ENCODE measurements around the gene CSF3. TPM values are rescaled to one million over a fixed set of nuclear protein-coding genes. Genes with fewer than 3 reads are reported as not detected.

Gene CSF3
- total RNA-seq, 1 experiment from 2014 or later: not detected

- BruUV-seq (replicated peaks): no TSS peak
- H3K27me3 ChIP-seq (ENCODE audit: control insufficient read depth, insufficient read depth, low read length): no peaks in the 10 kb centered on the region
- intact Hi-C loops (cut with micrococcal nuclease; ENCODE audit: unreplicated experiment): no loop called here
- H3K4me3 ChIP-seq (ENCODE audit: low read depth in 2 of 2, low read length in 2 of 2): peak overlapping the region; percentile 67 to 84
- ChIA-PET CTCF (interaction anchor here (0.7 to 0.9 kb wide), 3 partner anchors 12 to 36 kb away, joined by 3 read pairs; no protein-coding TSS in a partner anchor), POLR2A (interaction anchor here (0.5 to 0.6 kb wide), 2 partner anchors 9 to 58 kb away, joined by 3 to 7 read pairs; partner anchors contain the start of gene MED24)
- in situ Hi-C loops (cut with HindIII; ENCODE audit: low pct_unique_long_range_greater_than_20kb, low sequenced_read_pairs): no loop called here
- peak overlapping the region; percentile 41; the same call in 1 of the 2 replicates for H3K27ac ChIP-seq (ENCODE audit: low read length)
- TF ChIP-seq, protein P1, sequence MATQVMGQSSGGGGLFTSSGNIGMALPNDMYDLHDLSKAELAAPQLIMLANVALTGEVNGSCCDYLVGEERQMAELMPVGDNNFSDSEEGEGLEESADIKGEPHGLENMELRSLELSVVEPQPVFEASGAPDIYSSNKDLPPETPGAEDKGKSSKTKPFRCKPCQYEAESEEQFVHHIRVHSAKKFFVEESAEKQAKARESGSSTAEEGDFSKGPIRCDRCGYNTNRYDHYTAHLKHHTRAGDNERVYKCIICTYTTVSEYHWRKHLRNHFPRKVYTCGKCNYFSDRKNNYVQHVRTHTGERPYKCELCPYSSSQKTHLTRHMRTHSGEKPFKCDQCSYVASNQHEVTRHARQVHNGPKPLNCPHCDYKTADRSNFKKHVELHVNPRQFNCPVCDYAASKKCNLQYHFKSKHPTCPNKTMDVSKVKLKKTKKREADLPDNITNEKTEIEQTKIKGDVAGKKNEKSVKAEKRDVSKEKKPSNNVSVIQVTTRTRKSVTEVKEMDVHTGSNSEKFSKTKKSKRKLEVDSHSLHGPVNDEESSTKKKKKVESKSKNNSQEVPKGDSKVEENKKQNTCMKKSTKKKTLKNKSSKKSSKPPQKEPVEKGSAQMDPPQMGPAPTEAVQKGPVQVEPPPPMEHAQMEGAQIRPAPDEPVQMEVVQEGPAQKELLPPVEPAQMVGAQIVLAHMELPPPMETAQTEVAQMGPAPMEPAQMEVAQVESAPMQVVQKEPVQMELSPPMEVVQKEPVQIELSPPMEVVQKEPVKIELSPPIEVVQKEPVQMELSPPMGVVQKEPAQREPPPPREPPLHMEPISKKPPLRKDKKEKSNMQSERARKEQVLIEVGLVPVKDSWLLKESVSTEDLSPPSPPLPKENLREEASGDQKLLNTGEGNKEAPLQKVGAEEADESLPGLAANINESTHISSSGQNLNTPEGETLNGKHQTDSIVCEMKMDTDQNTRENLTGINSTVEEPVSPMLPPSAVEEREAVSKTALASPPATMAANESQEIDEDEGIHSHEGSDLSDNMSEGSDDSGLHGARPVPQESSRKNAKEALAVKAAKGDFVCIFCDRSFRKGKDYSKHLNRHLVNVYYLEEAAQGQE (IDR thresholded peaks at IDR 0.05; ENCODE audit: insufficient read depth in 1 of 2, low read depth in 2 of 2, low read length in 1 of 2): no peak
- TF ChIP-seq SIN3A (IDR thresholded peaks at IDR 0.05; ENCODE audit: borderline replicate concordance, insufficient read depth, low read depth, low read length) (no peak), TCF7L2 (IDR thresholded peaks at IDR 0.05; ENCODE audit: low read depth, low read length) (no peak), POLR2AphosphoS5 (IDR thresholded peaks at IDR 0.05; ENCODE audit: low read depth, low read length) (no peak)
- TF ChIP-seq, protein P2, sequence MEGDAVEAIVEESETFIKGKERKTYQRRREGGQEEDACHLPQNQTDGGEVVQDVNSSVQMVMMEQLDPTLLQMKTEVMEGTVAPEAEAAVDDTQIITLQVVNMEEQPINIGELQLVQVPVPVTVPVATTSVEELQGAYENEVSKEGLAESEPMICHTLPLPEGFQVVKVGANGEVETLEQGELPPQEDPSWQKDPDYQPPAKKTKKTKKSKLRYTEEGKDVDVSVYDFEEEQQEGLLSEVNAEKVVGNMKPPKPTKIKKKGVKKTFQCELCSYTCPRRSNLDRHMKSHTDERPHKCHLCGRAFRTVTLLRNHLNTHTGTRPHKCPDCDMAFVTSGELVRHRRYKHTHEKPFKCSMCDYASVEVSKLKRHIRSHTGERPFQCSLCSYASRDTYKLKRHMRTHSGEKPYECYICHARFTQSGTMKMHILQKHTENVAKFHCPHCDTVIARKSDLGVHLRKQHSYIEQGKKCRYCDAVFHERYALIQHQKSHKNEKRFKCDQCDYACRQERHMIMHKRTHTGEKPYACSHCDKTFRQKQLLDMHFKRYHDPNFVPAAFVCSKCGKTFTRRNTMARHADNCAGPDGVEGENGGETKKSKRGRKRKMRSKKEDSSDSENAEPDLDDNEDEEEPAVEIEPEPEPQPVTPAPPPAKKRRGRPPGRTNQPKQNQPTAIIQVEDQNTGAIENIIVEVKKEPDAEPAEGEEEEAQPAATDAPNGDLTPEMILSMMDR (IDR thresholded peaks at IDR 0.05): no peak
- peaks cover 28% of the 10 kb centered on the region for H3K4me1 ChIP-seq (ENCODE audit: control insufficient read depth, insufficient read depth, low read length)
- no peaks in the 10 kb centered on the region for H3K9me3 ChIP-seq (ENCODE audit: control insufficient read depth, insufficient read depth, low read depth, low read length)
- DNase-seq (ENCODE audit: low read depth, low spot score) (no peak), ATAC-seq (peak; percentile 73)
- no peaks in the 10 kb centered on the region for H3K36me3 ChIP-seq (ENCODE audit: control insufficient read depth, insufficient read depth, low read length)
Measured at GRCh38 chr17:40063187-40063771, 48.0 kb downstream of the CSF3 start.

DNA sequence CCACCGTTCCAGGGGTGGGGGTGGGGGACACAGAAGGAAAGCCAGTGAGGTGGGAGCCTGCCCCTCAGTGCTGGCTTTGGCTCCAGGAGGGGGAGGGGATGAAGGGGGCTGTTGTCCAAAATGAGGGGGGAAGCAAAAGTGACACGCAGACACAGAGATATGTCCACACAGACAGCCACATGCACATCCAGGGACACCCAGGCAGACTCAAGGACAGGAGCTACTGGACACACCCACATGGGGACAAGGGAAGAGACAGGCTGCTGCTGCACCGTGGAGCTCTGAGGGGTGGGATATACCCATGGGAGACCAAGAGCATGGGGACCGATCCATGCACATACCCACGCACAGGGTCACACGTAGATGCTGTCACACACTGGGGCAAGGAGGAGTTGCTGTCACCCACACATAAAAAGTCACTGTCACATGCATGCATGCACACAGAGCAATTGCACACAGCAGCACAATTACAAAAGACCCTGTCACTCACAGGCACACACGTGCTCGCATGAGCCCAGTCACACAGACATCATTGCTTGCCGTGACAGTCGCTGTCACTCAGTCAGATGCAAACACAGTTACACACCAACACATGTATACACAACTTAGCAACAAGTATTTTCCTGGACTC, 48.8 kb downstream of the CSF3 start:
- H3K9me3 ChIP-seq (ENCODE audit: control insufficient read depth, insufficient read depth, low read depth, low read length): no peaks in the 10 kb centered on the region
- H3K27ac ChIP-seq (ENCODE audit: low read length): peak overlapping the region; percentile 41; the same call in 1 of the 2 replicates
- ChIA-PET POLR2A (interaction anchor here (0.6 to 0.9 kb wide), 2 partner anchors 10 to 57 kb away, joined by 3 to 7 read pairs; no protein-coding TSS in a partner anchor), CTCF (interaction anchor here (0.5 to 2.0 kb wide), 4 partner anchors 11 to 46 kb away, joined by 3 to 9 read pairs (median 6); no protein-coding TSS in a partner anchor)
- TSS peak; percentile 51 for BruUV-seq (replicated peaks)
- DNase-seq (ENCODE audit: low read depth, low spot score): no peak
- intact Hi-C loops (cut with micrococcal nuclease; ENCODE audit: unreplicated experiment) (no loop called here), in situ Hi-C loops (cut with HindIII; ENCODE audit: low pct_unique_long_range_greater_than_20kb, low sequenced_read_pairs) (no loop called here)
- H3K4me1 ChIP-seq (ENCODE audit: control insufficient read depth, insufficient read depth, low read length): peaks cover 35% of the 10 kb centered on the region
- H3K4me3 ChIP-seq (ENCODE audit: low read depth in 2 of 2, low read length in 2 of 2): peak overlapping the region; percentile 67 to 84
- TF ChIP-seq, protein P2 (IDR thresholded peaks at IDR 0.05): no peak
- TF ChIP-seq, protein P1 (IDR thresholded peaks at IDR 0.05; ENCODE audit: insufficient read depth in 1 of 2, low read depth in 2 of 2, low read length in 1 of 2): no peak
- no peak for TF ChIP-seq SIN3A (IDR thresholded peaks at IDR 0.05; ENCODE audit: borderline replicate concordance, insufficient read depth, low read depth, low read length)
- TF ChIP-seq TCF7L2 (IDR thresholded peaks at IDR 0.05; ENCODE audit: low read depth, low read length): no peak
- no peak for TF ChIP-seq POLR2AphosphoS5 (IDR thresholded peaks at IDR 0.05; ENCODE audit: low read depth, low read length)
- H3K36me3 ChIP-seq (ENCODE audit: control insufficient read depth, insufficient read depth, low read length): no peaks in the 10 kb centered on the region
- H3K27me3 ChIP-seq (ENCODE audit: control insufficient read depth, insufficient read depth, low read length): no peaks in the 10 kb centered on the region
- no peak for ATAC-seq
